ENCODE results near the gene PIP. TPM values are rescaled to one million over a fixed set of nuclear protein-coding genes. Genes with fewer than 3 reads are reported as not detected.

The PIP gene
- total RNA-seq, 4 donors from 2014 or later = not detected

- no peak overlapping the region for H3K4me3 ChIP-seq
- in situ Hi-C loops (cut with MboI; ENCODE audit: low pct_ligation_motif_present in 1 of 4, low pct_unique_long_range_greater_than_20kb in 1 of 4, low sequenced_read_pairs in 3 of 4) = no loop called here
- H3K9me3 ChIP-seq = peaks cover 8 to 17% of the 10 kb centered on the region in 2 donors
- DNase-seq = no peak
- no peaks in the 10 kb centered on the region for H3K4me1 ChIP-seq
- H3K27ac ChIP-seq = no peak overlapping the region
- WGBS, 2 donors (ENCODE audit: low coverage in 1 of 2) = 17 to 25% methylated on average over 1 of the region's 1 CpG
- intact Hi-C loops (cut with DNase I; ENCODE audit: low total_unique reads) = no loop called here
- no peaks in the 10 kb centered on the region for H3K27me3 ChIP-seq
- TF ChIP-seq POLR2A (IDR thresholded peaks at IDR 0.05) = no peak
- TF ChIP-seq, protein P1, sequence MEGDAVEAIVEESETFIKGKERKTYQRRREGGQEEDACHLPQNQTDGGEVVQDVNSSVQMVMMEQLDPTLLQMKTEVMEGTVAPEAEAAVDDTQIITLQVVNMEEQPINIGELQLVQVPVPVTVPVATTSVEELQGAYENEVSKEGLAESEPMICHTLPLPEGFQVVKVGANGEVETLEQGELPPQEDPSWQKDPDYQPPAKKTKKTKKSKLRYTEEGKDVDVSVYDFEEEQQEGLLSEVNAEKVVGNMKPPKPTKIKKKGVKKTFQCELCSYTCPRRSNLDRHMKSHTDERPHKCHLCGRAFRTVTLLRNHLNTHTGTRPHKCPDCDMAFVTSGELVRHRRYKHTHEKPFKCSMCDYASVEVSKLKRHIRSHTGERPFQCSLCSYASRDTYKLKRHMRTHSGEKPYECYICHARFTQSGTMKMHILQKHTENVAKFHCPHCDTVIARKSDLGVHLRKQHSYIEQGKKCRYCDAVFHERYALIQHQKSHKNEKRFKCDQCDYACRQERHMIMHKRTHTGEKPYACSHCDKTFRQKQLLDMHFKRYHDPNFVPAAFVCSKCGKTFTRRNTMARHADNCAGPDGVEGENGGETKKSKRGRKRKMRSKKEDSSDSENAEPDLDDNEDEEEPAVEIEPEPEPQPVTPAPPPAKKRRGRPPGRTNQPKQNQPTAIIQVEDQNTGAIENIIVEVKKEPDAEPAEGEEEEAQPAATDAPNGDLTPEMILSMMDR (IDR thresholded peaks at IDR 0.05) = no peak
- no peak for TF ChIP-seq EP300 (IDR thresholded peaks at IDR 0.05; ENCODE audit: low read depth)
- TF ChIP-seq POLR2AphosphoS5 (IDR thresholded peaks at IDR 0.05) = no peak
- no peaks in the 10 kb centered on the region for H3K36me3 ChIP-seq
Observed at GRCh38 chr7:143126146-143126545, 5.7 kb upstream of the PIP start.

- WGBS, 2 donors (ENCODE audit: low coverage in 1 of 2) = 40 to 70% methylated on average over 1 to 3 of the region's 3 CpGs
- Histone ChIP-seq H3K27ac (no peak overlapping the region), H3K9me3 (peaks cover 0 to 5% of the 10 kb centered on the region in 2 donors), H3K36me3 (no peaks in the 10 kb centered on the region), H3K4me3 (no peak overlapping the region), H3K27me3 (no peaks in the 10 kb centered on the region), H3K4me1 (no peaks in the 10 kb centered on the region)
- TF ChIP-seq EP300 (IDR thresholded peaks at IDR 0.05; ENCODE audit: low read depth) (no peak), POLR2AphosphoS5 (IDR thresholded peaks at IDR 0.05) (no peak), POLR2A (IDR thresholded peaks at IDR 0.05) (no peak)
- TF ChIP-seq, protein P1 (IDR thresholded peaks at IDR 0.05) = no peak
- intact Hi-C loops (cut with DNase I; ENCODE audit: low total_unique reads) = no loop called here
- DNase-seq = no peak
- in situ Hi-C loops (cut with MboI; ENCODE audit: low pct_ligation_motif_present in 1 of 4, low pct_unique_long_range_greater_than_20kb in 1 of 4, low sequenced_read_pairs in 3 of 4) = no loop called here
Observed at GRCh38 chr7:143129051-143129450, 2.8 kb upstream of the PIP start.

DNA sequence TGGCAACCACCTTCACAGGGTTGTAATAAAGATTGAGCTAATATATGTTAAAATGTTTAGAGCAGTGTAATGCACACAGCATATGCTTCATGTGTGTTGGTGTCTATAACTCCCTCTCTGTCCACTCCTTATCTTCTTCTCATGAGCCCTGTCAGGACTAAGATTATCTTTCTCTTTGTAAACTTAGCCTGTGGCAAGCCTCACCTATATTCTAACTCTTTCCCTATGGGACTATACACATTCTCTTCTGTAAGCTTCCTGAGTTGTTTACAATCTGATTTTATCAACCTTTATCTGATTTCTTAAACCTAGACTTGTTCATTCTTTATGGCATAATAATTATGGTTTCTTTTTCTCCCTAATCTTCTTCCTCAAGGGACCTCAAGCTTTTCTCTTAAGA is 2.4 kb upstream of the PIP start:
- Histone ChIP-seq H3K36me3 (no peaks in the 10 kb centered on the region), H3K27ac (no peak overlapping the region), H3K27me3 (no peaks in the 10 kb centered on the region), H3K4me1 (no peaks in the 10 kb centered on the region), H3K9me3 (peaks cover 0 to under 1% of the 10 kb centered on the region in 2 donors), H3K4me3 (no peak overlapping the region)
- DNase-seq = no peak
- in situ Hi-C loops (cut with MboI; ENCODE audit: low pct_ligation_motif_present in 1 of 4, low pct_unique_long_range_greater_than_20kb in 1 of 4, low sequenced_read_pairs in 3 of 4) (no loop called here), intact Hi-C loops (cut with DNase I; ENCODE audit: low total_unique reads) (no loop called here)
- TF ChIP-seq EP300 (IDR thresholded peaks at IDR 0.05; ENCODE audit: low read depth) (no peak), POLR2A (IDR thresholded peaks at IDR 0.05) (no peak), POLR2AphosphoS5 (IDR thresholded peaks at IDR 0.05) (no peak)
- TF ChIP-seq, protein P1 (IDR thresholded peaks at IDR 0.05) = no peak

- Histone ChIP-seq H3K27me3 (no peaks in the 10 kb centered on the region), H3K27ac (no peak overlapping the region), H3K36me3 (no peaks in the 10 kb centered on the region), H3K9me3 (no peaks in the 10 kb centered on the region), H3K4me1 (no peaks in the 10 kb centered on the region), H3K4me3 (no peak overlapping the region)
- no peak for DNase-seq
- intact Hi-C loops (cut with DNase I; ENCODE audit: low total_unique reads) = no loop called here
- no peak for TF ChIP-seq POLR2AphosphoS5 (IDR thresholded peaks at IDR 0.05)
- TF ChIP-seq, protein P1 (IDR thresholded peaks at IDR 0.05) = no peak
- TF ChIP-seq EP300 (IDR thresholded peaks at IDR 0.05; ENCODE audit: low read depth) = no peak
- no peak for TF ChIP-seq POLR2A (IDR thresholded peaks at IDR 0.05)
- in situ Hi-C loops (cut with MboI; ENCODE audit: low pct_ligation_motif_present in 1 of 4, low pct_unique_long_range_greater_than_20kb in 1 of 4, low sequenced_read_pairs in 3 of 4) = no loop called here
Observed at GRCh38 chr7:143130541-143130940, 1.3 kb upstream of the PIP start.
